GM18511 (cell line): Measurements from ENCODE around the gene DOP1B.
"Not testable (repeated sequence)": the region's sequence is repeated elsewhere in the genome, so short reads cannot be mapped to it uniquely, and the experiment has no call there.

ENCODE experiments used
- ATAC-seq: cut with Tn5 transposase; IDR thresholded peaks from one replicate; pipeline ENCODE4 v1.9.1; 2021; ENCODE audit warnings: mild to moderate bottlenecking, moderate library complexity; ENCODE audit not compliant: unreplicated experiment

DOP1B gene, protein sequence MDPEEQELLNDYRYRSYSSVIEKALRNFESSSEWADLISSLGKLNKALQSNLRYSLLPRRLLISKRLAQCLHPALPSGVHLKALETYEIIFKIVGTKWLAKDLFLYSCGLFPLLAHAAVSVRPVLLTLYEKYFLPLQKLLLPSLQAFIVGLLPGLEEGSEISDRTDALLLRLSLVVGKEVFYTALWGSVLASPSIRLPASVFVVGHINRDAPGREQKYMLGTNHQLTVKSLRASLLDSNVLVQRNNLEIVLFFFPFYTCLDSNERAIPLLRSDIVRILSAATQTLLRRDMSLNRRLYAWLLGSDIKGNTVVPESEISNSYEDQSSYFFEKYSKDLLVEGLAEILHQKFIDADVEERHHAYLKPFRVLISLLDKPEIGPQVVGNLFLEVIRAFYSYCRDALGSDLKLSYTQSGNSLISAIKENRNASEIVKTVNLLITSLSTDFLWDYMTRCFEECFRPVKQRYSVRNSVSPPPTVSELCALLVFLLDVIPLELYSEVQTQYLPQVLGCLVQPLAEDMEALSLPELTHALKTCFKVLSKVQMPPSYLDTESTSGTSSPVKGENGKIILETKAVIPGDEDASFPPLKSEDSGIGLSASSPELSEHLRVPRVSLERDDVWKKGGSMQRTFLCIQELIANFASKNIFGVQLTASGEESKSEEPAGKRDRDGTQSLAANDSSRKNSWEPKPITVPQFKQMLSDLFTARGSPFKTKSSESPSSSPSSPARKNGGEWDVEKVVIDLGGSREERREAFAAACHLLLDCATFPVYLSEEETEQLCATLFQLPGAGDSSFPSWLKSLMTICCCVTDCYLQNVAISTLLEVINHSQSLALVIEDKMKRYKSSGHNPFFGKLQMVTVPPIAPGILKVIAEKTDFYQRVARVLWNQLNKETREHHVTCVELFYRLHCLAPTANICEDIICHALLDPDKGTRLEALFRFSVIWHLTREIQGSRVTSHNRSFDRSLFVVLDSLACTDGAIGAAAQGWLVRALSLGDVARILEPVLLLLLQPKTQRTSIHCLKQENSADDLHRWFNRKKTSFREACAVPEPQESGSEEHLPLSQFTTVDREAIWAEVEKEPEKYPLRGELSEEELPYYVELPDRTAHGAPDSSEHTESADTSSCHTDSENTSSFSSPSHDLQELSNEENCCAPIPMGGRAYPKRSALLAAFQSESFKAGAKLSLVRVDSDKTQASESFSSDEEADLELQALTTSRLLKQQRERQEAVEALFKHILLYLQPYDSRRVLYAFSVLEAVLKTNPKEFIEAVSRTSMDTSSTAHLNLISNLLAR (N-terminal part only)

DNA sequence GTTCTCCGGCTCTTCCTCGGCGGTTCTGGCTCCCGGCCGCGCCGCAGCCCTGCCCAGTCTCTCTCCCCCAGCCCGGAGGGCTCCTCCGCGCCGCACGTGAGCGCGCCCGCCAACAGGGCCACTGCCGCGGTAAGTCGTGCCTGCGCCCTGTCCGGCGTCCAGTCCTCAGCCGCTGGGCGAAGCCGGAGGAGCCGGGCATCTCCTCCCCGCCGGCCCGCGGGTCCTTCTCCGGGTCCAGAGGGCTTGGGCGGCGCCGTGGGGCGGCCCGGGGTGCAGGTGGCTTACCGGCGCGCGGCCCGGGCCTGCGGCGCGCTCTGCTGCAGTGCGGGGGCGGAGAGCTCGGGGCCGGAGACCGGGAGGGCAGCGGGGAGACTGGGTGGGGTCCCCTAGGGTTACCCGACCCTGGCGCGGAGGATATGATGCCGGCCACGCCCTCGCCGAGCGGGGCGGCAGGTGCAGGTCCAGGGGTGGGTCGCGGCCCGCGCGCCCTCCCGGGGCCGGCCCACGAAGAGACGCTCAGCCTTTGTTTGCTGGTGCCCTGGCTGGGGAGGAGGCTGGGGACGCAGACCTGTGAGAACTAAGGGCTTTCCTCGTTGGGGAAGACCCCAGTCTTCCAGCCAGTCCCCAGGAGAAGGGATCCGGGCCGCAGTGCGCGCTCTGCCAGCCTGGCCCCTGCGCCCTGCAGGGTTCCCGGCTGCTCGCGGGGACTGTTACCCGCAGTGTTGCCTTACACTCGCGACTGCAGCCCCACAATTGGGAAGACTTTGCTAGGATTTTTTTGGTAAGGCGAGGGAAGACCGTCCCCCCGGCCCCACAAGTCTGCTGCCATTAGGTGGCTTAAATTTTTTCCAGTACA, at the start of gene DOP1B:
DOP1B (plus strand) TSS at position 10 of the 856 bp plus-strand sequence. CDS start 7,910 bp downstream, outside the sequence.
- peak; percentile 29 for ATAC-seq

DNA sequence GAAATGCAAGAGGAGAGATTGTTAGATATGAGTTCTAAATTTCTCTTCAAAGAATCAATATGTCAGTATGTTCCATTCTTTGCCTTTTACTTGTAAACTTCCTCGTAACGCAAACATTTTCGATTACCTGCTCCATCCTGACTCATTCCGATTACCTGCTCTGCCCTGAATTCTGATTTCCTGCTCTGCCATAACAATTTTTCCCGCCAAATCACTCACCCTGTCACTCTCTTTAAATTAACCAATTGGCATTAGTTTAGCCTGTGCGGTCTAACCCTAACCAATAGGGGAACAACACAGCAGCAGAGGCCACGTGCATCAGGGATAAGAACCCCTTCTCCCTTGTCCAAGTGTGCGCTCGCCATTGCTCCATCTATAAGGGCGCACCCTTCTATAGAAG, 46.8 kb upstream of the DOP1B start:
- ATAC-seq = no peak

DNA sequence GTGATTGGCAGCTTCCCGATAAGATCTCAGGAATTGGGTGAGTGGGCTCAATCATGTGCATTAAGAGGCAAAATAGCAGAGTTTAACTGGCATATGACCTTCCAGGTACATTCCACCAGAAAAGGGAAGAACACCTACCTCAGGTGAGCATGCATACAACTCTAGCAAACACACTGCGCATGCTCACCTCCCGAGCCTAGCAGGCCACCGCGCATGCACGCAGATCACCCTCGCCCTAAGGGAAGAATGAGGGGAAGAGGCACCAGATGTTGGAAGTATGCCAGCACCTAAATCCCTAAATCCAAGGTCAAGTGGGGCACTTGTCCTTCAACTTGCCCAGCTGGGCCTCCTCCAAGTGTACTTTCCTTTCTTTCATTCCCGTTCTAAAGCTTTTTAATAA, 45.4 kb upstream of the DOP1B start:
- ATAC-seq = no peak

DNA sequence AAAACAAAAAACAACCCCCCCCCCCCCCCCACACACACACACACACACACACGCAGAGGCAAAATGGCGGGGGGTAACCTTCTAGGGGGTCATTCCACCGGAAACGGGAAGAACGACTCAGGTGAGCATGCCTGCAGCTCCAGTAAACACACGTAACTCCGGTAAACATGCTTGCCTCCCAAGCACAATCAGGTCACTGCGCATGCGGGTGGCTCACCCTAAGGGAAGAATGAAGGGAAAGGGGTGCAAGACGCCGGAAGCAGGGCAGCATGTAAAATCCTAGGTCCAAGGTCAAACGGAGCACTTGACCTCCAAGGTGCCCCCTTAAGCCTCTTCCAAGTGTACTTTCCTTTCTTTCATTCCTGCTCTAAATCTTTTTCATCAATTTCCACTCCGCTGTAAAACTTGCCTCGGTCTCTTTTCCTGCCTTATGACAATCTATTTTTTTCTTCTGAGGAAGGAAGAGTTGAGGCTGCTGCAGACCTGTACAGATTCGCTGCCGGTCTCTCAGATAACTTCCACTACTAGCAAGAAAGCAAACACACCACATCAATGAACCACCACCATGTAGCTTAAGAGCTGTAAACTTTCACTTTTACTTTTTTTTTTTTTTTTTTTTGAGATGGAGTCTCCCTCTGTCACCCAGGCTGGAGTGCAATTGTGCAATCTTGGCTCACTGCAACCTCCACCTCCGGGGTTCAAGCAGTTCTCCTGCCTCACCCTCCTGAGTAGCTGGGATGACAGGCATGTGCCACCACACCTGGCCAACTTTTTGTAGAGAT, 42.8 kb upstream of the DOP1B start:
- no peak for ATAC-seq

DNA sequence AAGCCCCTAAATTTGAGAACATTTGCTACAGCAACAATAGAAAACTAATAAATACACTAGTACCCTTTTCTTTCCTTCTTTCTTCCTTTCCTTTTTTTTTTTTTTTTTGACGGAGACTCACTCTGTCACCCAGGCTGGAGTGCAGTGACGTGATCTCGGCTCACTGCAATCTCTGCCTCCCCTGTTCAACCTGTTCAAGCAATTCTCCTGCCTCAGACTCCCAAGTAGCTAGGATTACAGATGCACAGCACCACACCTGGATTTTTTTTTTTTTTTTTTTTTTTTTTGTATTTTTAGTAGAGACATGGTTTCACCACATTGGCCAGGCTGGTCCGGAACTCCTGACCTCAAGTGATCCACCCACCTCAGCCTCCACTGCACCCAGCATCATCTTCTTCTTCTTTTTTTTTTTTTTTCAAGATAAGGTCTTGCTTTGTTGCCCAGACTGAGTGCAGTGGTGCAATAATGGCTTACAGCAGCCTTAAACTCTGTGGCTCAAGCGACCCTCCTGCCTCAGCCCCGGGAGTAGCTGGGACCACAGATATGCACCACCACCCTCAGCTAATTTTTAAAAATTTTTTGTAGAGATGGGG, 41.4 kb upstream of the DOP1B start:
- ATAC-seq = no peak

DNA sequence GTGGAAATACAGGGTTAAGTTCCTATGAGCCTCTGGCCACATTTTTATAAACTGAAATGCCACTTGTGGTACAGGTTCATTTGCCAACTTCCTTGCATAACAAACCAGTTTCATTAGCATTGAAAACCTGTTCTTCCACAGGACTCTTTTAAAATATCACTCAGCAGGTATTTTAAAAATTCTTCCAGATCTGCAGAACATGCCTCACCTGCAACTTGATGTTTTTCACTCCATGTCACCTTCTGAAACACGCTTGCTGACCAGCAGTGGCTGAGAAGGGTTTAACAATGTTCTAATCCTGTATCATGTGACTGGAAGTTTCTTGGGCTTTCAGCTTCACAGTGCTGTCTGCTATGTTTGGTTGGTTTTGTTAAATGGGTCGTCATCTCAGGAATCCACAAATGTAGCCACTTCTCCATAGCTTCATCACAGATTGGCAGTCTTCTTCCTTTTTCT, 39.3 kb upstream of the DOP1B start:
- ATAC-seq = no peak

DNA sequence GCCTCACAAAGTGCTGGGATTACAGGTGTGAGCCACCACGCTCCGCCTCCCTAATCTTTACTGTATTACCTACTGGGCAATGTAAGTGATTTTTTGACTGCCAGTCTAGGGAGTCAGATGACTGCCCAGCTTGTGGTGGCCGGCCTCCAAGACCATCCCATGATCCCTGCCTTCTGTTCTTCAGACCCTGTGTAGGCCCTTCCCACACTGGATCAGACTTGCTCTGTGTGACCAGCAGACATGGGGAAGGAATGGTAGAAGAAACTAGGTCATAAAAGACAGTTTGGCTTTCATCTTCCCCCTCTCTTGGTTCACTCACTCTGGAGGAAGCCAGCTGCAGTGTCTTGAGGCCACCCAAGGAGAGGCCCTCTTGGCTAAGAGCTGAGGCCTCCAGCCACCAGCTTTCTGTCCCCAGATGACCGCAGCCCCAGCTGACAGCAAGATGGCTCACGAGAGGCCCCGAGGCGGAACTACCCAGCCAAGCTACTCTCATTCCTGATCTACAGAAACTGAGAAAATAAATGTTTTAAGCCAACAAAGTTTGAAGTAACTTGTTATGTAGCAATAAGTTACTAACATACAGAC, 36.2 kb upstream of the DOP1B start:
- no peak for ATAC-seq

DNA sequence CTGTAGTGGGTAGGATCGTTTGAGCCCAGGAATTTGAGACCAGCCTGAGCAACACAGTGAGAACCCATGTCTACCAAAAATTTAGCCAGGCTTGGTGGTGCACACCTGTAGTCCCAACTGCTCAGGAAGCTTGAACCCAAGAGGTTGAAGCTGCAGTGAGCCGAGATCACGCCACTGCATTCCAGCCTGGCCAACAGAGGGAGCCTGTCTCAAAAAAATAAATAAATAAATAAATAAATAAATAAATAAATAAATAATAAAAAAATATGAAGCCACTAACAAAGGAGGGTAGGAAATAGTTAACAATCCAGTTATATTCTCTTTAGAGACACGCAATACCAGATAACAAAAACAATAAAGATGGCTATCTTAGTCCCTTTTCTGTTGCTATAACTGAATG, 33.6 kb upstream of the DOP1B start:
- ATAC-seq = no peak

DNA sequence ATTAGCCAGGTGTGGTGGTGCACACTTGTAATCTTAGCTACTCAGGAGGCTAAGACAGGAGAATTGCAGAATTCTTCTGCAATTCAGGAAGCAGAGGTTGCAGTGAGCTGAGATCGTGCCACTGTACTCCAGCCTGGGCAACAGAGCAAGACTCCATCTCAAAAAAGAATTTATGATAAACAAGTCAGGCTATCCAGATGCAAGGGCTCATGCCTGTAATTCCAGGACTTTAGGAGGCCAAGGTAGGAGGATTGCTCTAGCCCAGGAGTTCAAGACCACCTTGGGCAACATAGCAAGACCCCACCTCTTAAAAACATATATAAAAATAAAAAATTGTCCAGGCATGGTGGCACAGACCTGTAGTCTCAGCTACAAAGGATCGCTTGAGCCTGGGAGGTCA, 32.2 kb upstream of the DOP1B start:
- ATAC-seq = no peak

DNA sequence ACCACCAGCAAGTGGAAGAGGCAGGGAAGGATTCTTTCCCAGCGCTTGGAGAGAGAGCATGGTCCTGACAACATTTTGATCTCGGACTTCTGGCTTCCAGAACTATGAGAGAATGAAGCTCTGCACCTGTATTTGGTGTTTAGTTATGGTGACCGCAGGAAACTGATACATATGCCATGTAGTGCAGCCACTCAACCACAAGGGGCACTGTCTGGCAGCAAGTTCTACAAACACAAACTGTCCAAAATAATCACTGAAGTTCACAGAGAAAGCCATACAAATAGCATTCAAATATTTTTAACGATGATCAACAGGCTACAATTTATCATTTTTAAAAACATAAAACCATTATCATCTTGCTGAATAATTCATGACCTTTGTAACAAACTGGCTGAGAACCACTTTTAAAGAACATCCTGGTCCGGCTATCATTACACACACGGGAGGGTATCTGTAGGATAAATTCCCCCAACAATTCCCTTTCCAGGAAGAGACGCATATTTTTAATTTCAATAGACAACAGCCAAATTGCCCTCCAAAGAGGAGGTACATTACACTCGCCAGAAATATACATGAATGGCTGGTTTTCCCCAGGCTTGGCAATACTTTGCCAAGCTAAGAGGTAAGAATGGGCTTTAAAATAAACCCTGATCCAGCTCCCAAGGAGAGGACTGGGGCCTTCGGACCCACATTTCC, 31.0 kb upstream of the DOP1B start:
- ATAC-seq = no peak

DNA sequence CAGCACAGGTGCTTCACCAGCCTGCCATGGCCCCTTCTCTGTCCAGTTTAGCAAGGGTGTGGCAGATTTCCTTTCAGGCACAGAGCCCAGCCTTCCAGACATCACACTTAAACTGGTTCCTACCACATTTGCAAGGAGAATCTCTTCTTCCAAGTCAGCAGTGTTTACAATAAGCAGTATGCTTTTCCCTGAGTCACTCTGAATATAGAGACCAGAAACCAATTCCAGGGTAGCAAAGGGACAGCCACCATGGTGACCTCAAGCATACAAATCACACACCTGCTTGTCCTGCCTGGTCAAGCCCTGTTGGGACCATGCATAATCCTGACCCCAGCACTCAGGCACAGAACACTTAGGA, 30.4 kb upstream of the DOP1B start:
- ATAC-seq = no peak

DNA sequence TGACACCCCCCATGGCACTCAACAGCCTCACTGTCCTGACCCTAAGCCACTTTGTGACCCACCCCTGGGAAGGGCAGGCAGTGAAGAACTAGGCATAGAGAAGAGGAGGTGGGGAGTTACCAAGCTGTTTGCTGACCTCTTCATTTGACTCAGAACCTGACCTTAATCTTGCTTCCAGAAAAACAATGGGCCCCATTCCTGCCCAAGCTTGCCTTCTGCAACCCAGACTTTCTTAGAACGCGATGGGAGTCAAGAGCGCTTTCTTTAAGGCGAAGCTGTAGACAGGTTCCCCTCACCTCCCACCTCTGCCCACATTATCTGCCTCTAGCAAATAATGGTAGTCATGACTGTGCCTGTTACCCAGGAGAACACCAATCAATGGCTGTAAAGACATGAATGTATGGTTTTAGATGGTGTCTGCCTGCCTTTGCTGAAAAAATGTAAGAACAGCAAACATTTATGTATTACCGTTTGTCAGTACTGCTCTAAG, 30.0 kb upstream of the DOP1B start:
- no peak for ATAC-seq

DNA sequence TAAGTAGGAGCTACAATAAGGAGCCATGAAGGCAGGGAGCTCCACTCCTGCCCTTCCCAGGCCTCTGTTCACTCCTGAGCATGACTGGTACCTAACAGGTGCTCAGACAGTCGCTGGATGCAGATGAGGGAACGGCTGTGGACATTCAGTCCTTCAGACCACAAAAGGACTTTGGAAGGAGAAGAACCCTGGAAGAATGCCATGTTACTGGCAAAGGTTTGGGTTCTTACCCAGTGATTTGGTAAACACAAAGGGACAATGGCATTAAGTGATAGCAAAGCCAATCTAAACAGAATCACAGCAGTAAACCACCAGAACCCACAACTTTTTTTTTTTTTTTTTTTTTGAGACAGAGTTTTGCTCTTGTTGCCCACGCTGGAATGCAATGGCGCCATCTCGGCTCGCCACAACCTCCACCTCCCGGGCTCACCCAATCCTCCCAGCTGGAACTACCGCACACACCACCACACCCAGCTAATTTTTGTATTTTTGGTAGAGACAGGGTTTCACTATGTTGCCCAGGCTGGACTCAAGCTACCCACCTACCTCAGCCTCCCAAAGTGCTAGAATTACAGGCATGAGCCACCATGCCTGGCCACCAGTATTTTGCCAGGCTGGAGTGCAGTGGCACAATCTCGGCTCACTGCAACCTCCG, 29.2 kb upstream of the DOP1B start:
- ATAC-seq = no peak

DNA sequence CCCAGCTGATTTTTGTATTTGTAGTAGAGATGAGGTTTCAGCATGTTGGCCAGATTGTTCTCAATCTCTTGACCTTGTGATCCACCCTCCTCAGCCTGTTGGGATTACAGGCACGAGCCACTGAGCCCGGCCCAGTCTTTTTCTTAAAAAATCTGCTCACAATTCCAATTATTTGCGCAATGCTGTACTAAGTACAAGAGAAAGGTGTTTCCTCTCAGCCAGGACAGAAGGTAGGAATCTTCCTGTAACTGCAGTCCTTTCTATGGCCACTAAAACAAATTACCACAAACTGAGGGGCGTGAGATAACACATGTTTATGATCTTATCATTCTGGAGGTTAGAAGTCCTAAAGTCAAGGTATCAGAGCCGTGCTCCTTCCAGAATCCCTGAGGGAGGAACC, 28.6 kb upstream of the DOP1B start:
- no peak for ATAC-seq

DNA sequence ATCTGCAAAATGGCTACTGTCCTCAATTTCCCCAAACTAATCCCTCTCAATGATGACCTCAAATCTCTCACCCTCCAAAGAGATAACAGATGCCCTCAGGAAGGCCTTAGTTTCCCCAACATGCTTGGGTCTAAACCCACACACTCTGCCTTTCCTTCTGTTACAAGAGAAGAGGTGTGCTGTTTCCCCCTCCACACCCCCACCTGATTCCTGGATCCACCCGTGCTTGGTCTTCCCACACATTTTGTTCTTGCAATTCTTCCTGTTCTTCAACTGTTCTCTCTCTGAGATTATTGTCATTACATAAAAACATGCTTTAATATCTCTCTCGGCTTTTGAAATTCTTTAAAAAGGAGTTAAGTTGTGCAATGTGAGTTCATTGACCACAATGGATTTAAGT, 27.4 kb upstream of the DOP1B start:
- ATAC-seq = no peak

DNA sequence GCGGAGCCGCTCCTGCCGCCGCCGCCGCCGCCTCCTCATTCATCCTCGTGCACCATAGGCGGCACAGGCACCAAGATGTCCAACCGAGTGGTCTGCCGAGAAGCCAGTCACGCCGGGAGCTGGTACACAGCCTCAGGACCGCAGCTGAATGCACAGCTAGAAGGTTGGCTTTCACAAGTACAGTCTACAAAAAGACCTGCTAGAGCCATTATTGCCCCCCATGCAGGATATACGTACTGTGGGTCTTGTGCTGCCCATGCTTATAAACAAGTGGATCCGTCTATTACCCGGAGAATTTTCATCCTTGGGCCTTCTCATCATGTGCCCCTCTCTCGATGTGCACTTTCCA, 26.2 kb upstream of the DOP1B start:
- ATAC-seq = not testable (repeated sequence)

DNA sequence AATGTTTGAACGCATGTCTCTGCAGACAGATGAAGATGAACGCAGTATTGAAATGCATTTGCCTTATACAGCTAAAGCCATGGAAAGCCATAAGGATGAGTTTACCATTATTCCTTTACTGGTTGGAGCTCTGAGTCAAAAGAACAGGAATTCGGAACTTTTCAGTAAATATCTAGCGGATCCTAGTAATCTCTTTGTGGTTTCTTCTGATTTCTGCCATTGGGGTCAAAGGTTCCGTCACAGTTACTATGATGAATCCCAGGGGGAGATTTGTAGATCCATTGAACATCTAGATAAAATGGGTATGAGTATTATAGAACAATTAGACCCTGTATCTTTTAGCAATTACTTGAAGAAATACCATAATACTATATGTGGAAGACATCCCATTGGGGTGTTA, 25.8 kb upstream of the DOP1B start:
- not testable (repeated sequence) for ATAC-seq

DNA sequence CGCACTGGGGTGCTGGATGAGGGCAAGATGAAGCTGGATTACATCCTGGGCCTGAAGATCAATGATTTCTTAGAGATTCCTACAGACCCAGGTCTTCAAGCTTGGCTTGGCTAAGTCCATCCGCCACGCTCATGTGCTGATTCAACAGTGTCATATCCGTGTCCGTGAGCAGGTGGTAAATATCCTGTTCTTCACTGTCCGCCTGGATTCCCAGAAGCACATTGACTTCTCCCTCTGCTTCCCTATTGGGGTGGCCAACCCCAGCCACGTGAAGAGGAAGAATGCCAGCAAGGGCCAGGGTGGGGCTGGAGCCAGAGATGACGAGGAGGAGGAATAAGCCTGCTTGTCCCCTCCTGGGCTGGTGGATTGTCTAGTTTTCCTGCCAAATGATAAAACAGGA, 23.9 kb upstream of the DOP1B start:
- ATAC-seq = no peak
